Trophoblast cell (in vitro differentiated cells and primary cell): ENCODE measurements around the gene C19orf47.

Experiments
- DNase-seq, 2 donors: peaks; one replicate each; pipeline ENCODE4 v3.0.0-alpha.2; 2016
- H2AFZ ChIP-seq: 2 replicates; pipeline ENCODE4 v1.6.1; 2013; ENCODE audit warnings: low read length, moderate library complexity, mild to moderate bottlenecking; ENCODE audit not compliant: insufficient read depth, poor library complexity
- H2AK5ac ChIP-seq: 2 replicates; pipeline ENCODE4 v1.6.1; 2013; ENCODE audit warnings: mild to moderate bottlenecking, low read length
- H2BK120ac ChIP-seq: 2 replicates; pipeline ENCODE4 v1.6.1; 2013; ENCODE audit warnings: low read length, mild to moderate bottlenecking, moderate library complexity; ENCODE audit not compliant: insufficient read depth, poor library complexity
- H2BK12ac ChIP-seq: 2 replicates; pipeline ENCODE4 v1.6.1; 2013; ENCODE audit warnings: mild to moderate bottlenecking, low read length, moderate library complexity
- H2BK5ac ChIP-seq: 2 replicates; pipeline ENCODE4 v1.6.1; 2013; ENCODE audit warnings: low read length, low read depth, moderate library complexity, mild to moderate bottlenecking; ENCODE audit not compliant: poor library complexity
- H3K14ac ChIP-seq: 2 replicates; pipeline ENCODE4 v1.6.1; 2013; ENCODE audit warnings: mild to moderate bottlenecking, low read length
- H3K18ac ChIP-seq: 2 replicates; pipeline ENCODE4 v1.6.1; 2013; ENCODE audit warnings: mild to moderate bottlenecking, low read length
- H3K23ac ChIP-seq: 2 replicates; pipeline ENCODE4 v1.6.1; 2013; ENCODE audit warnings: low read length
- H3K27ac ChIP-seq: 2 replicates; pipeline ENCODE4 v1.5.1; 2013; ENCODE audit warnings: low read depth, mild to moderate bottlenecking, inconsistent platforms, low read length, moderate library complexity
- H3K27me3 ChIP-seq: 2 replicates; pipeline ENCODE4 v1.6.1; 2013; ENCODE audit warnings: inconsistent platforms, mild to moderate bottlenecking, low read length, moderate library complexity; ENCODE audit not compliant: insufficient read depth
- H3K36me3 ChIP-seq, 2 experiments: 1 replicate in 1 of 2; 2 replicates in 1 of 2; pipeline ENCODE4 v1.6.1; 2013; ENCODE audit warnings: low read length in 2 of 2, mild to moderate bottlenecking in 2 of 2, moderate library complexity in 1 of 2; ENCODE audit not compliant: insufficient read depth in 2 of 2, control insufficient read depth in 1 of 2
- H3K4ac ChIP-seq: 2 replicates; pipeline ENCODE4 v1.6.1; 2013; ENCODE audit warnings: low read depth, mild to moderate bottlenecking, low read length, moderate library complexity
- H3K4me1 ChIP-seq, 2 experiments: 1 replicate in 1 of 2; 2 replicates in 1 of 2; pipeline ENCODE4 v1.6.1; 2013; ENCODE audit warnings: low read length in 2 of 2, mild to moderate bottlenecking in 2 of 2, moderate library complexity in 1 of 2; ENCODE audit not compliant: insufficient read depth in 2 of 2, control insufficient read depth in 1 of 2
- H3K4me2 ChIP-seq: 2 replicates; pipeline ENCODE4 v1.6.1; 2013; ENCODE audit warnings: inconsistent platforms, mild to moderate bottlenecking, low read length, moderate library complexity
- H3K4me3 ChIP-seq: 2 replicates; pipeline ENCODE4 v1.5.1; 2013; ENCODE audit warnings: mild to moderate bottlenecking, low read depth, low read length, inconsistent platforms
- H3K79me1 ChIP-seq: one replicate; pipeline ENCODE4 v1.6.1; 2013; ENCODE audit warnings: low read length
- H3K79me2 ChIP-seq: 2 replicates; pipeline ENCODE4 v1.6.1; 2013; ENCODE audit warnings: low read length, mild to moderate bottlenecking; ENCODE audit not compliant: control insufficient read depth, insufficient read depth, poor library complexity
- H3K9ac ChIP-seq: 2 replicates; pipeline ENCODE4 v1.6.1; 2013; ENCODE audit warnings: mild to moderate bottlenecking, low read length
- H3K9me3 ChIP-seq: 2 replicates; pipeline ENCODE4 v1.6.1; 2013; ENCODE audit warnings: low read depth, mild to moderate bottlenecking, control low read depth, inconsistent platforms, low read length; ENCODE audit not compliant: insufficient read depth
- H4K12ac ChIP-seq: 2 replicates; pipeline ENCODE4 v1.6.1; 2013; ENCODE audit warnings: low read depth, mild to moderate bottlenecking, low read length, moderate library complexity
- H4K8ac ChIP-seq: 2 replicates; pipeline ENCODE4 v1.6.1; 2013; ENCODE audit warnings: low read depth, mild to moderate bottlenecking, low read length, moderate library complexity
- H4K91ac ChIP-seq: one replicate; pipeline ENCODE4 v1.6.1; 2013; ENCODE audit warnings: low read depth, mild to moderate bottlenecking, low read length, moderate library complexity
- WGBS: extraction: QIAGEN DNeasy Blood & Tissue Kit; methylation state at CpG from one replicate; pipeline ENCODE4 v1.1.7; 2013; ENCODE audit warnings: missing lambda C conversion rate; ENCODE audit not compliant: insufficient read length, insufficient coverage; ENCODE audit errors: extremely low coverage; 5-methylcytosine and 5-hydroxymethylcytosine counted together

The C19orf47 gene

DNA sequence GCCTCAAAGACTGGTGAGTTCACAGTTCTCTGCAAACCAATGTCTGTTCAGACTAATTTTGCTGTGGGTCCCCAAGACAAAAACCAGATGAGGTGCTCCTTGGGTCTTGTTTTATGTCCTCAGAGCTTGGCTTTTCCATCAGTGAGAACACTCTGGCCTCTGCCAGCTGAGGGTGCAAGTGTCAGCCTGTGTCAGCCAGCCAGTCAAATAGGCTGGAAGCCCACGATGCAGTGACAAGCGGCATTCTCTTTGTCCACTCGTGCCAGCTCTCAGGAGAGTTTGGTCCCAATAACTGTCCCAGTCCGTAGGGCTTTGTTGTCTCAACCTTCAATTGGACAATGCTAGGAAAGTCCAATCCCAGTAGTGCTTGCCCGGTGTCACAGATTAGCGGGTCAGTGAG lies 53.6 kb downstream of the C19orf47 start:
- peak overlapping the region; percentile 25 for H3K9ac ChIP-seq
- H3K4ac ChIP-seq = no peak overlapping the region
- no peaks in the 10 kb centered on the region for H3K36me3 ChIP-seq
- no peak overlapping the region for H3K18ac ChIP-seq
- H3K79me1 ChIP-seq = no peaks in the 10 kb centered on the region
- no peak overlapping the region for H4K12ac ChIP-seq
- H2BK12ac ChIP-seq = no peak overlapping the region
- H3K14ac ChIP-seq = no peak overlapping the region
- WGBS = no CpG with 5 or more reads among the region's 6 CpGs
- H2BK120ac ChIP-seq = no peak overlapping the region
- no peaks in the 10 kb centered on the region for H3K27me3 ChIP-seq
- H3K79me2 ChIP-seq = no peaks in the 10 kb centered on the region
- no peak overlapping the region for H2BK5ac ChIP-seq
- H3K27ac ChIP-seq = no peak overlapping the region
- no peak overlapping the region for H4K91ac ChIP-seq
- DNase-seq = no peak
- H2AK5ac ChIP-seq = no peak overlapping the region
- no peak overlapping the region for H4K8ac ChIP-seq
- H3K4me2 ChIP-seq = no peak overlapping the region
- H2AFZ ChIP-seq = no peak overlapping the region
- no peaks in the 10 kb centered on the region for H3K4me1 ChIP-seq
- H3K4me3 ChIP-seq = no peak overlapping the region
- H3K23ac ChIP-seq = no peak overlapping the region
- H3K9me3 ChIP-seq = no peaks in the 10 kb centered on the region

DNA sequence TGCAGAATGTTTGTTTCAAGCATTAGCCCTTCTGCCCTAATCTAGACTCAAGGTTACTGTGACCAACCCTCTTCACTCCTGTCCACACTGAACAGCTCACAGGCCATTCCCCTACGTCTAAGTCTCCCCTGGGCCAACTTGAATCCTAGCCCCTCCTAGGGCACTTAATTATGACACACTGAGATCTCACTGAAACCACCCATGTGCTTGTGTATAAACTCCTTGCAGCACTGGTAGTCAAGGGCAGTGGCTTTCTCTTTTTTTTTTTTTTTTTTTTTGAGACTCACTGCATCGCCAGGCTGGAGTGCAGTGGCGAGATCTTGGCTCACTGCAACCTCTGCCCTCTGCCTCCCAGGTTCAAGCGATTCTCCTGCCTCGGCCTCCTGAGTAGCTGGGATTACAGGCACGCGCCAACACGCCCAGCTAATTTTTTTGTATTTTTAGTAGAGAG lies 61.2 kb downstream of the C19orf47 start:
- H4K91ac ChIP-seq = no peak overlapping the region
- H3K4me2 ChIP-seq = no peak overlapping the region
- no peak overlapping the region for H2BK12ac ChIP-seq
- peaks cover 0 to 9% of the 10 kb centered on the region in 2 experiments for H3K4me1 ChIP-seq
- no peak for DNase-seq
- H3K9ac ChIP-seq = no peak overlapping the region
- WGBS = no CpG with 5 or more reads among the region's 8 CpGs
- H3K18ac ChIP-seq = no peak overlapping the region
- H4K8ac ChIP-seq = peak overlapping the region; percentile 73
- no peak overlapping the region for H3K14ac ChIP-seq
- H3K27ac ChIP-seq = no peak overlapping the region
- H2BK5ac ChIP-seq = no peak overlapping the region
- H4K12ac ChIP-seq = no peak overlapping the region
- H2AFZ ChIP-seq = no peak overlapping the region
- H3K4me3 ChIP-seq = no peak overlapping the region
- H3K79me1 ChIP-seq = peaks cover 9% of the 10 kb centered on the region
- H3K9me3 ChIP-seq = no peaks in the 10 kb centered on the region
- no peak overlapping the region for H3K4ac ChIP-seq
- no peaks in the 10 kb centered on the region for H3K27me3 ChIP-seq
- H2AK5ac ChIP-seq = no peak overlapping the region
- H2BK120ac ChIP-seq = no peak overlapping the region
- H3K36me3 ChIP-seq = peaks cover 5 to 6% of the 10 kb centered on the region in 2 experiments
- peaks cover 20% of the 10 kb centered on the region for H3K79me2 ChIP-seq
- no peak overlapping the region for H3K23ac ChIP-seq

DNA sequence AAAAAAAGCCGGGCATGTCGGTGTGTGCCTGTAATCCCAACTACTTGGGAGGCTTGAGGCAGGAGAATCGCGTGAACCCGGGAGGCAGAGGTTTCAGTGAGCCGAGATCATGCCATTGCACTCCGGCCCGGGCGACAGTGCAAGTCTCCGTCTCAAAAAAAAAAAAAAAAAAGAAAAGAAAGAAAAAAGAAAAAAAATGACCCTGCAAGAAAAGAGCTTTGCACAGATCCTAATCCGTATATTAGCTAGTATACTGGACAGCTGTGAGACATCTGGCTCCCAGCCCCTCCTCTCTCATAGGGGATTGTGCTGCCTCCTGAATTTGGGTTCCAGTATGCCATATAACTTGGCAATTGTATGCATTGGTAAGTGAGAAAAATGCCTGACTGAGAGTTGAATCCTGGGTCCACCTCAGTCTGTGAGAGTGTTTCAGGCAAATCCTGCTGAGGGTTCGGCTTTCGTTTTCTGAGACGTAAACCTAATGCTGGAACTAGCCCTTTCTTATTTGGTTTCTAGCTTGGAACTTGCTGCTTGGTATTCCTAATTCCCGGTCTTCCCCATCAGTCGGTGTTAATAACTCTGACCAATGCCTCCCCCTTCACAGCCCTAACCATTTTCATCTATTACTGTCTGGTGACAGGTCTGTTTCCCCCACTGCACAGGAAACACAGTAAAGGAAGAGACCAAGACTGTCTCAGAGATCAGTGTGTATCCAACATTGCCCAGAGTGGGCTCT lies 61.8 kb downstream of the C19orf47 start:
- WGBS = no CpG with 5 or more reads among the region's 16 CpGs
- Histone ChIP-seq H2BK120ac (no peak overlapping the region), H3K27ac (no peak overlapping the region)

DNA sequence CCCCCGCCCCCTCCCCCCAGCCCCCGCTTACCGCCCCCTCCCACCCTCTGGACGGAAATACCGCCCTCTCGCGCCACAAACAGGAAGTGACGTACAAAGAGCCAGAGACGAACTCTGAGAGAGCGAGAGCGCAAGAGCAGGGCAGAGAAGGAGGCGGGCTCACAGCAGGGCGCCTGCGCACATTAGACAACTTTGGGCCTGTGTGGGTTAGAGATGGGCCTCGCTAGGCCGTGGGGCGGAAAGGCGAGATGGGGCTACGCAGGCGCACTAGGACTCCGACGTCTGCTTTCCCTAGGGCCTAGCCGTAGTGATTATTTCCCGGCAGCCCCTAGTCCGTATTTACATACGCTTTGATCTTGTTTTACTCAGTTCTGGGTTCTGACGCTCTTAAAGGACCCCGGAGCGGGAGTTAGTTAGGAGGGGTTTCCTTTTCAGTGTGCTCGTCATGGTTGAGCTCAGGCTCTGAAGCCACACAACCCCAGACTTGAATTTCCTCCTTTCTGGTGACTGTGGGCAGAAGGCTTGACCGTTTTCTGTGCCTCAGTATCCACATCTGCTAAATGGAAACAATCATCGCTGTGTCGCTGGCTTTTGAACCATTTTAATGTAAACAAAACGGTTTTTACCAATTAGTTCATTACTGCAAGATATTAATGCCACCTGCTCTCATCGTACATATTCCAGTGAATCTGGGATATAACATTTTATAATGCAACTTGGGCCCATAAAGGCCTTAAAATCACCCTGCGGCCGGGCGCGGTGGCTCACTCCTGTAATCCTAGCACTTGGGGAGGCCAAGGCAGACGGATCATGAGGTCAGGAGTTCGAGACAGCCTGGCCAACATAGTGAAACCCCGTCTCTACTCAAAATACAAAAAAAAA lies 62.6 kb downstream of the C19orf47 start:
- H2AFZ ChIP-seq = peak overlapping the region; percentile 77
- peak overlapping the region; percentile 72 for H4K12ac ChIP-seq
- no peak overlapping the region for H2AK5ac ChIP-seq
- peak overlapping the region; percentile 95 for H3K4me3 ChIP-seq
- peak overlapping the region; percentile 34 for H3K9ac ChIP-seq
- H4K8ac ChIP-seq = peak overlapping the region; percentile 91
- peaks cover 9% of the 10 kb centered on the region for H3K79me1 ChIP-seq
- peaks cover 8% of the 10 kb centered on the region in 2 experiments for H3K36me3 ChIP-seq
- H3K4me1 ChIP-seq = peaks cover 5 to 14% of the 10 kb centered on the region in 2 experiments
- peak overlapping the region; percentile 61 for H3K4ac ChIP-seq
- peak overlapping the region; percentile 74 for H2BK5ac ChIP-seq
- H3K27ac ChIP-seq = peak overlapping the region; percentile 89
- H4K91ac ChIP-seq = peak overlapping the region; percentile 87
- peak overlapping the region; percentile 54 for H3K4me2 ChIP-seq
- H3K79me2 ChIP-seq = peaks cover 20% of the 10 kb centered on the region
- H3K27me3 ChIP-seq = no peaks in the 10 kb centered on the region
- no CpG with 5 or more reads among the region's 42 CpGs for WGBS
- H2BK120ac ChIP-seq = peak overlapping the region; percentile 38
- DNase-seq = peak; percentile 99 to 100
- H3K18ac ChIP-seq = no peak overlapping the region
- no peak overlapping the region for H3K14ac ChIP-seq
- no peak overlapping the region for H2BK12ac ChIP-seq
- H3K23ac ChIP-seq = no peak overlapping the region
- no peaks in the 10 kb centered on the region for H3K9me3 ChIP-seq

More for the DNA sequence above, 61.8 kb downstream of the C19orf47 start:
- Histone ChIP-seq H3K9ac (no peak overlapping the region), H3K79me2 (peaks cover 20% of the 10 kb centered on the region), H4K8ac (peak overlapping the region; percentile 91), H3K4me2 (no peak overlapping the region), H3K18ac (no peak overlapping the region), H3K9me3 (no peaks in the 10 kb centered on the region), H3K4ac (no peak overlapping the region), H3K4me3 (no peak overlapping the region), H3K4me1 (peaks cover 0 to 9% of the 10 kb centered on the region in 2 experiments), H3K23ac (no peak overlapping the region), H4K91ac (no peak overlapping the region), H2AK5ac (no peak overlapping the region), H2AFZ (no peak overlapping the region), H3K36me3 (peaks cover 8% of the 10 kb centered on the region in 2 experiments), H3K14ac (no peak overlapping the region), H4K12ac (no peak overlapping the region), H3K79me1 (peaks cover 9% of the 10 kb centered on the region), H2BK12ac (no peak overlapping the region), H2BK5ac (no peak overlapping the region), H3K27me3 (no peaks in the 10 kb centered on the region)
- no peak for DNase-seq
